AG09319 (cell line): ENCODE measurements around the gene SPRED1.
"Not testable (repeated sequence)": the region's sequence is repeated elsewhere in the genome, so short reads cannot be mapped to it uniquely, and the experiment has no call there.

Experiments used
- DNase-seq: peaks from one replicate; pipeline ENCODE4 v3.0.0-alpha.2; 2010; ENCODE audit warnings: low read depth; ENCODE audit errors: extremely low read depth
- TF ChIP-seq, protein P1 (sequence below): IDR thresholded peaks from 2 replicates; pipeline ENCODE4 v1.5.1; 2011; ENCODE audit warnings: low read depth, mild to moderate bottlenecking, inconsistent platforms, low read length, moderate library complexity

Gene SPRED1

DNA sequence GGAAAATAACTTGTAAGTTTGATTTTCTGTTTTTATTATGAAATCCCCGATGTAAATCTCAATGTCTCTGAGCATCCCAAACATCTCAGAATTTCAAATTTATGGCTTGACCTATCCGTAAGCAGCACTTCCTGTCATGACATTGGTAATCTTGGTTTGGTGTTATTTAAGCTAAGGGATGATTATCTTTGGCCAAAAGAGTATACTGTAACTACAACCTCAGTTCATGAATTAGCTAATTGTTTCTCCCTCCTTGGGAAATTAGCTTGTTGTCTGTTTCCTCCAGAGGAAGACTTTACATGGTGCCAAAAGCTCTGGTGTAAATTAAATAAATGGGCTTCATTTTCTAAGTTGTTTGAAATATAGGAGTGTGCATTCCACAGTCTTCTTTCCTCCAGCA lies 28.1 kb upstream of the SPRED1 start:
- no peak for DNase-seq
- TF ChIP-seq, protein P1, sequence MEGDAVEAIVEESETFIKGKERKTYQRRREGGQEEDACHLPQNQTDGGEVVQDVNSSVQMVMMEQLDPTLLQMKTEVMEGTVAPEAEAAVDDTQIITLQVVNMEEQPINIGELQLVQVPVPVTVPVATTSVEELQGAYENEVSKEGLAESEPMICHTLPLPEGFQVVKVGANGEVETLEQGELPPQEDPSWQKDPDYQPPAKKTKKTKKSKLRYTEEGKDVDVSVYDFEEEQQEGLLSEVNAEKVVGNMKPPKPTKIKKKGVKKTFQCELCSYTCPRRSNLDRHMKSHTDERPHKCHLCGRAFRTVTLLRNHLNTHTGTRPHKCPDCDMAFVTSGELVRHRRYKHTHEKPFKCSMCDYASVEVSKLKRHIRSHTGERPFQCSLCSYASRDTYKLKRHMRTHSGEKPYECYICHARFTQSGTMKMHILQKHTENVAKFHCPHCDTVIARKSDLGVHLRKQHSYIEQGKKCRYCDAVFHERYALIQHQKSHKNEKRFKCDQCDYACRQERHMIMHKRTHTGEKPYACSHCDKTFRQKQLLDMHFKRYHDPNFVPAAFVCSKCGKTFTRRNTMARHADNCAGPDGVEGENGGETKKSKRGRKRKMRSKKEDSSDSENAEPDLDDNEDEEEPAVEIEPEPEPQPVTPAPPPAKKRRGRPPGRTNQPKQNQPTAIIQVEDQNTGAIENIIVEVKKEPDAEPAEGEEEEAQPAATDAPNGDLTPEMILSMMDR: no peak

DNA sequence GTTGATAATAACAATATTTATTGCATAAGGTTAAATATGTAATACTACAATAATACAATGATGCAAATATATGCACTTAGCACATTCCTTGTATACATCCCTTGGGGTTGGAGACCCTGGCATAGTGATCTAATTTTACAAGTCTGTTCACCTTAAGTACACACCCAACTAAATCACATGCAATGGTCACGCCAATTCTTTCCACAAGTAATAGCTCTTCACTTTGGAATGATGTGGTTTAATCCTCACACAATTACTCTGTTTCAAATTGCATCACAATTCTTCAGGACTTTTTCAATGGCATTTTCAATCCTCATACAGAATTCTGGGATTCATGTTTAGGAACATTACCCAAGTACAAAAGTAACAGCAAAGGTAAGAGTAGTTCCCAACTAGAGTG lies 27.3 kb upstream of the SPRED1 start:
- TF ChIP-seq, protein P1: no peak
- no peak for DNase-seq

DNA sequence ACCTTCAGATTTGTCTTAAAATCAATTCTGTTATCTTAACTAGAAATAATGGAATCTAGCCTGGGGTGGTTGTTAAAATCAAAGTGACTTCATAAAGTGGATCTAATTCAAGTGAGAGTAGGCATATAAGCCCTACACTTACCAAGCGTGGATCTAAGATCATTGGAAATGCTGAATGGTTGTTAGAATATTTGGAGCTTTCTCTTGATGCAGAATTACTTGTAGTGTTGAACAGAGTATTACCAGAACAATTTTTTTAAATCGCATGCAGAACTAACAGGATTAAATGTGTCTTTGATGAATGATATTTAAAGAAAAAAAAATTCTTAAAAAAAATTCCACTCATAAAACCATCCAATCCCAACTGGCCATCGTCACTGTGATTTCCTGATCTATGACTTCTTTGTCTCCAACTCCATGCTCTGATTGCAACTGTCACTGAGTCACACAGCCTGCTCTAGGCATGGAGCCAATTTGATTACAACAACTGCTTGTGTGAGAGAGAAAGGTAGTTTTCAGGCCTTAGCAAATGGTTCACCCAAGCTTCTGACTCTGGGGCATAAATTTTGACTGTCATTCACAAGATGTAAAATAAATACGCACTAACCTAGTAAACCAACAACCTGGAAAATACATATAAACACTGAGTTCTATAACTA lies 25.9 kb upstream of the SPRED1 start:
- DNase-seq: peak; percentile 19
- TF ChIP-seq, protein P1: no peak

DNA sequence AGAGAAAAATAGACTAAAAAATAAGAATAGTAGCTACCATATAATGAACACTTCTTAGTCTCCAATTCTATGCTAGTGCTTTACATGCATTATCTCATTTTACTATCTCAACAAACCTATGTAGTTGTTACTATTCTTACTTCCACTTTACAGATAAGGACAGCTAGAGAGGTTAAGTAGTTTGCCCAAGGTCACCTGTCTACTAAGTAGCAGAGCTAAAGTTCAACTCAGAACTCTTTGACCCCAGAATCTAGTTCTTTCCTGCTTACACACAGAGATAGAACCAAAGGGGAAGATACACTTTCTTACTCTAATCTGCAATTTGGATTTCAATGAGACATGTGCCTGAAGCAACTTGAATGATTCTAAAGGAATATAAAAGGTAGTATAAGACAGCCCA lies 24.7 kb upstream of the SPRED1 start:
- DNase-seq: no peak
- TF ChIP-seq, protein P1: no peak

DNA sequence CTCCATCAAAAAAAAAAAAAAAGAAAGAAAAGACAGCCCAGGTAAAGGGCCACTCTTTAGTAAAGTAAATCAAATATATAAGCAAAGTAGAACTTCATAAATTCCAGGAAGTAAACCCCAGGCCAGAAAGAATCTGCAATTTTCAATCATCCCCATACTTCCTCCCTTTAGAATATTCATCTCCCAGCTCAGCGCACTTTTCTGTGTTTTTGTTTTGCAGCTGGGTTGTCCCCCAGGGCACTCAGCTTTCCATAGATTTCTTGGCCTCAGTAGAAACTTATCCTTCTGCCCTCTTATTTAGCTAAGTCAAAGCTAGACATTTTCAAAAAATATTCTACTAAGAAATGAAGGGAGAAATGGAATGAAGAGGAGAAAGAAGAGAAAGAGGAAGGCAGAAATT lies 24.0 kb upstream of the SPRED1 start:
- TF ChIP-seq, protein P1: no peak
- no peak for DNase-seq

DNA sequence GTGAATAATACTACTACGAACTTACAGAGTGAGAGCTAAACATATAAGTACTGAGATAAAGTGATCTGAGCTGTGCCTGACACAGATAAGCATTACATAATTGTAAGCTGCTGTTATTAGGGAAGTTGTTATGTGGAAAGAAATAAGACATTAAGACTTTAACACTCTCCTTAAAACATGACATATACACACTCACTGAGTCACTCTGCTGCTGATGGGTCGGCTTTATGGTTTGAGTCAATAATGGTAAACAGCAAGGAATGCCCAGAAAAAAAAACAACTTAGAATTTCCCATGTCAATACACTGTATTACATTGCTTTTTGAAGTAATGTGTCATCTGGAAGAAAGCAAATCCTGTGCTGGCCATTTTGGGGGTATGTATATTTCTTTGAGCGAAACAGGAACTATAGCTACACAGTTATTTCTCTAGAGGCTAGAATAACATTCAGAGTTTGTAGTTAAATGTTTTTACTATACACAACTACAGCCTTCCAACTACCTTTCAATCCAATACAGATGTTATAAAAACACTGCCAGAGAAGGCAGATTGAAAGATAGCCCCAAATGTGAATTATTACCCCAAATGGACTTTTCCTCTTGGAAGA lies 22.8 kb upstream of the SPRED1 start:
- TF ChIP-seq, protein P1: no peak
- no peak for DNase-seq

DNA sequence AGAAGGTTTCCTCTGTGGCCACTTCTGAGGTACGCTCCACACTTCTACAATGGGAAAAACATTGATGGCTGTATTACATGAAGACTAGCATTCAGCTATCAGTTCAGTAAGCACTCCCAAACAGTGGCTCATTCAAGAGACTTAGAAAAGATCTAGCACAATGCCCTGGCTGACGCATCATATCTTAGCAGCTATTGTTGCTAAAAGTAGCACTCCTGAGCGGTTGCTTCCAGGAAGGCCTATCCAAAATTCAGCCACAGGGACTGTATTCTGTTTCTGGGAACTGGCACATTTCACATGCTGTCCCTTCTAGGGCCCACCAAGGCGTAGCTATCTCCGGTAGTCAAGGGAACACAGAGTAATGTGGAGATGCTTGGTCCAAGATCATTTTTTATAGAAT lies 21.2 kb upstream of the SPRED1 start:
- TF ChIP-seq, protein P1: no peak
- no peak for DNase-seq

DNA sequence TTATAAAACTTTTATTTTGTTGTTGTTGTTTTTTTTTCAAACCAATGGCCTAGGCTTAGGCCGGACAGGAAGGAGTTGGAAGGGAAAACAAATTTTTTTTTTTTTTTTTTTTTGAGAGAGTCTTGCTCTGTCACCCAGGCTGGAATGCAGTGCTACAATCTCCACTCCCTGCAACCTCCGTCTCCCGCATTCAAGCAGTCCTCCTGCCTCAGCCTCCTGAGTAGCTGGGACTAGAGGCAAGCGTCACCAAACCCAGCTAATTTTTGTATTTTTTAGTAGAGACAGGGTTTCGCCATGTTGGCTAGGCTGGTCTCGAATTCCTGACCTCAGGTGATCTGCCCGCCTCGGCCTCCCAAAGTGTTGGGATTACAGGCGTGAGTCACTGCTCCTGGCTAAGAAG lies 15.6 kb upstream of the SPRED1 start:
- not testable (repeated sequence) for DNase-seq
